Thoracic aorta (tissue), 2 donors: Measurements from ENCODE around the gene PRRX2. TPM values are rescaled to one million over a fixed set of nuclear protein-coding genes. Genes with fewer than 3 reads are reported as not detected.
A peak's percentile ranks its signal among the peaks of the same experiment; 100 is the strongest.

Experiments
- ATAC-seq: fragments of 150-250 bp; one replicate; pipeline ENCODE4 v1.8.0; 2017; ENCODE audit warnings: low read depth; ENCODE audit not compliant: insufficient number of reproducible peaks, low FRiP score
- DNase-seq: peaks from one replicate; pipeline ENCODE4 v3.0.0-alpha.2; 2020; ENCODE audit warnings: low spot score
- H3K27ac ChIP-seq, 2 donors: fragments of 200-600 bp; sonication (generic); 1 replicate in 1 of 2; 2 replicates in 1 of 2; pipeline ENCODE4 v1.5.1; 2016; ENCODE audit warnings: mild to moderate bottlenecking in 2 of 2, moderate library complexity in 2 of 2
- H3K27me3 ChIP-seq: fragments of 200-600 bp; sonication (generic); replicated peaks from 2 replicates; pipeline ENCODE4 v1.6.0; 2016; ENCODE audit warnings: mild to moderate bottlenecking; ENCODE audit not compliant: insufficient read depth
- H3K36me3 ChIP-seq: fragments of 200-600 bp; sonication (generic); one replicate; pipeline ENCODE4 v1.5.1; 2016
- H3K4me1 ChIP-seq, 2 donors: fragments of 200-600 bp; sonication (generic); 1 replicate in 1 of 2; 2 replicates in 1 of 2; pipeline versions ENCODE4 v1.5.1 to v1.6.0; 2016; ENCODE audit warnings: low read depth in 2 of 2, mild to moderate bottlenecking in 1 of 2; ENCODE audit not compliant: control insufficient read depth in 1 of 2
- H3K4me3 ChIP-seq: fragments of 200-600 bp; sonication (generic); 2 replicates; pipeline ENCODE4 v1.5.1; 2016; ENCODE audit warnings: mild to moderate bottlenecking
- H3K9me3 ChIP-seq: fragments of 200-600 bp; sonication (generic); 2 replicates; pipeline ENCODE4 v1.5.1; 2016
- CTCF ChIP-seq: fragments of 200-600 bp; sonication (generic); IDR thresholded peaks from one replicate; pipeline ENCODE4 v1.5.1; 2019; ENCODE audit warnings: antibody characterized with exemption
- total RNA-seq, 2 donors: library from RNA; depleted of rRNA; stranded (reverse); fragments of >200 nt; gene quantifications; one replicate each; pipeline versions ENCODE4 v1.1.0 to v1.2.3, GENCODE V29; 2016

The PRRX2 gene
- total RNA-seq, 2 donors from 2014 or later, result 42.0 to 66.1 TPM

- ATAC-seq (no peak), DNase-seq (no peak)
- Histone ChIP-seq H3K27me3 (no peaks in the 10 kb centered on the region), H3K9me3 (no peaks in the 10 kb centered on the region), H3K36me3 (peaks cover 9% of the 10 kb centered on the region), H3K4me1 (peaks cover 25 to 41% of the 10 kb centered on the region in 2 donors), H3K4me3 (no peak overlapping the region), H3K27ac (peak overlapping the region; percentile 80 to 83)
- TF ChIP-seq CTCF, result no peak
Measured at GRCh38 chr9:129725795-129726251, 60.4 kb downstream of the PRRX2 start.

DNA sequence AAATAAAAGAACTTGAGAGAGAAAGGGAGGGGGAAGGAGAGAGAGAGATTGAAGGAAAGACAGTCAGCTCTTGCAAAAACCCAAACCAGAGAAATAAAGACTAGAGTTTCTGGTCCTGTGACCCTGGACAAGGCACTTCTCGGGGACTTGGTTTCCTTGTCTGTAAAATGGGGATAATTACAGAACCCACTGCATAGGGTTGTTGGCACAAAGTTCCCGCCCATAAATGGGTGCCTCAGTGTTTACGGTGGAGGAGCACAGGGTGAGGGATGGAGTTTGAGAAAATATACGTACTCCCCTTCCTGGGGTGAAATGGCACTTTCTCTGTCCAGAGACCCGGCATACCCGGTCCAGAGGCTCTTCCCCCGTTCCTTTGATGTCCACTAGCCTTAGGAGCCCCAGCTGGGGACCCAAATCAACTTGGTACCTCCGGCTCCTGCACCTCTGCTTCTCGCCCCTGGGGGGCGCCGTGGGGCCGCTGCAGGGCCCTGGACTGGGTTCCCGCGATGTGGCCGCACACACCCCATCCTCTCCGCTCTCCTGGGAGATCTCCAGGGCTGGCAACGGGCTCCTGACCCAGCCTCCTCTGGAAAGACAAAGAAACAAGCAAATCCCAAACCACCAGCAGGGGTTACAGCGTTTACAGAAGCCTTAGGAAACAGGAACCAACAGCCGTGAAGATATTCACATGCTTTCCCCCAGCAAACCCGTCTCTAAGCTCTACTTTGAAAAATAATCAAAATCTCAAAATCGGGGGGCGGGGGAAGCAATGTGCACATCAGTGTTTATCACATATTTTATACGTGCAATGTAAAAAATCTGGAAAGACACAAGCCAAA, 61.1 kb downstream of the PRRX2 start:
- ATAC-seq (peak; percentile 64), DNase-seq (peak; percentile 51)
- H3K9me3 ChIP-seq, result no peaks in the 10 kb centered on the region
- no peaks in the 10 kb centered on the region for H3K27me3 ChIP-seq
- H3K27ac ChIP-seq, result peak overlapping the region; percentile 80 to 83
- peaks cover 25 to 41% of the 10 kb centered on the region in 2 donors for H3K4me1 ChIP-seq
- peak; percentile 94 for TF ChIP-seq CTCF
- H3K36me3 ChIP-seq, result peaks cover 8% of the 10 kb centered on the region
- H3K4me3 ChIP-seq, result peak overlapping the region; percentile 60

- TF ChIP-seq CTCF, result no peak
- Histone ChIP-seq H3K4me3 (no peak overlapping the region), H3K9me3 (no peaks in the 10 kb centered on the region), H3K4me1 (peaks cover 25 to 38% of the 10 kb centered on the region in 2 donors), H3K36me3 (no peaks in the 10 kb centered on the region), H3K27ac (no peak overlapping the region), H3K27me3 (no peaks in the 10 kb centered on the region)
- ATAC-seq, result no peak
- no peak for DNase-seq
Measured at GRCh38 chr9:129728744-129729143, 63.3 kb downstream of the PRRX2 start.

GRCh38 chr9:129731477-129732085, 66.1 kb downstream of the PRRX2 start:
- TF ChIP-seq CTCF, result no peak

DNA sequence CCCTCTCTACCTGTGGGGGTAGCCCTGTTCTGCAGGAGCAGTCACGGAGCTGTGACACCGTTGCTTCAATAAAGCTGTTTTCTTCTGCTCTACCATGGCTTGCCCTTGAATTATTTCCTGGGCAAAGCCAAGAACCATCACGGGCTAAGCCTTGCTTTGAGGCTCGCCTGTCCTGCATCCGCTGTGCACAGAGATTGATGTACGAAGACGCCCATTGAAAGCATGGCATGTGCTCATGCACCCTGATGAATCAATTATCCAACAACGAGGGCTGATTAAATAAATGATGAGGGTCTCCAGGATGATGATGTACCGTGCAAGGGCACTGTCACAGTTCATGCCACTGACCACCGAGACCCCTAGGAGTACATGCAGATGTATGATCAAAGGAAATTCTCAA, 66.7 kb downstream of the PRRX2 start:
- Histone ChIP-seq H3K27me3 (no peaks in the 10 kb centered on the region), H3K4me1 (peaks cover 0 to 7% of the 10 kb centered on the region in 2 donors), H3K36me3 (no peaks in the 10 kb centered on the region), H3K4me3 (no peak overlapping the region), H3K27ac (no peak overlapping the region), H3K9me3 (no peaks in the 10 kb centered on the region)
- no peak for DNase-seq
- no peak for TF ChIP-seq CTCF
- no peak for ATAC-seq

More at GRCh38 chr9:129731477-129732085, 66.1 kb downstream of the PRRX2 start:
- H3K4me3 ChIP-seq, result no peak overlapping the region
- ATAC-seq, result no peak
- no peak for DNase-seq
- H3K9me3 ChIP-seq, result no peaks in the 10 kb centered on the region
- no peak overlapping the region for H3K27ac ChIP-seq
- no peaks in the 10 kb centered on the region for H3K27me3 ChIP-seq
- peaks cover 4 to 10% of the 10 kb centered on the region in 2 donors for H3K4me1 ChIP-seq
- no peaks in the 10 kb centered on the region for H3K36me3 ChIP-seq
